GM19452 (cell line): Measurements from ENCODE around the gene MBOAT2.

Experiments used
- ATAC-seq: cut with Tn5 transposase; IDR thresholded peaks from one replicate; pipeline ENCODE4 v1.9.1; 2021; ENCODE audit not compliant: unreplicated experiment

The MBOAT2 gene

DNA sequence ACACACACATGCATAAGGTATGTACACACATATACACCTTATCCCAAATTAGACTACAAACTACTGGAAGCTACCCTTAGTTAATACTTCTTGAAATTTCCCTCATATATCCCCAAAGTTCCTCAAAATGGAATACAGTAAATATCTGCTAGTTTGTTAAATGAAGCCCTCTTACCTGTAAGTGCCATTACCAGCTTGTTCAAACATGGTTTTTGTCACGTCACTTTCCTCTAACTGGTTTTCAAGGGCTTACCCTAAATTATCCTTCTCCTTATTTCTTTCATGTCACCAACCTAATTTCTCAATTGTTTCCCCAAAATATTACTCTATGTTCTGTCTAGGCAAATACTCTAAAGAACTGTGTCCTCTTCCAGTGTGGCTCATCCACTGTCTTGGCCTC, 141.7 kb downstream of the MBOAT2 start:
- ATAC-seq: no peak

DNA sequence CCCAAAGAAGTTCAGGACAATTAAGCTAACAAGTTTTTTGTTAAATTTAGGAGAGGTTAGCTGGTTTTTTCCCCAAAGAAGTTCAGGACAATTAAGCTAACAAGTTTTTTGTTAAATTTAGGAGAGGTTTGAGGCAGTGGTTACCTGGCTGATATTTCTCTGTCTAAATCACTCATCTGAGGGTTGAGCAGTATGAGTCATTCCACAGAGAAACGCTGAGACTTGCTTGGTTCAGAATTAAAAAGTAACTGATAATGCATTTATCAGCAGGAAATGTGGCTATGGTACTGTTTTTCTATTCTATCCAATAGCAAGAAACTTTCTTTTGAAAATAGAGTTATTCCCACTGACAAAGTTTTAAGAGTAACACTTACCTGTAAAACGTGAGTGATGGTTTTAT, 143.2 kb downstream of the MBOAT2 start:
- no peak for ATAC-seq

DNA sequence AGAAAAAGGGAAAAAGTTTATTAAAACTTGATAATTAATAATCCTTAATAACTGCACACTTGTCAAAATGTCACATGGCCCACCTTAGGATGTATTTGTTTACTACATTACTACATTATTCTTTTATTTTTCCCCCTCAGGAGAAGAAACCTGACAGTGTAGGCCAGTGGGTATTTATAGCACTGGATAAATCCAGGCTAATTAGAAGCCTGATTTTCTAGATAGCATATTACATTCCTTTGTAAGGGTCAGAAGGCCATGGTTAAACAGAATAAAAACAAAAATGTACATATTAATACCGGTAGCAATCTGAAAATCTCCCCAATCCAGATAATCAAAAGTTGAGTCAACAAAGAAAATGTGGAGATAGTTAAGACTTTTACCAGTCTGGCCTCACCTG, 144.6 kb downstream of the MBOAT2 start:
- ATAC-seq: no peak

DNA sequence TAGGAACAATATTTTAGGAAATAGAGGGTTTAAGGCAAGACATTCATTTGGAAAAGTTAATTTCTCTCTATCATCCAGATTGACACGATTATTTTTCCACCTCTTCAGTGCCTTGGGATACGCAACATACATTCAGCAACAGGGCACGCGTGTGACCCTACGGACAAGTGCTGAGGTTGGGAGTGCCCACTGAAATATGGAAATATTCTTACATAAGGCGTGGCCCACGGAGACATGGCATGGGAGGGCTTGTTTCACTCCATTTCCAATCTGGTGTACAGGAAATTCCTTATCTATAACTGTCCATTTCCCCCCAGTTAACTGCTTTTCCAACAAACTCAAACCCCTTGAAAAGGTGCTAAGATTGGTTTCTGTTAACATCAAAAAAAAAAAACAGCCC, 145.2 kb downstream of the MBOAT2 start:
- no peak for ATAC-seq

DNA sequence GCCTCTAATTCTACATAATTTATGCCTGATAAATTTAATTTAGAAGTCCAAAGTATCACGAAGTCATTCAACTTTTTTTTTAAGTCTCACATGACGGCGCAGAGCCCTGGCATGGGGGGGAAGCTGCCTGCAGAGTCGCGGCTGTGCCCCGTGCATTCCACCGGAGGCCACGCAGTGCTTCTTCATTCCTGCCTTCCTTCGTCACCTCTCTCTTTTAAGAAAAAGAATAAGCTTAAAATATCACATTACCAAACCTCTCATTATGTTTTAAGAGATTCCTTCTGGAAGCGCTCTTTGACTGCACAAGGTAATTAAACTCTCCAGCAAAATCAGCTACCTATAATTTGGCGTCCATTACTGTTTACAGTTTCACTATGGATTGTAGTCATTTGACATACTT, 145.8 kb downstream of the MBOAT2 start:
- no peak for ATAC-seq

DNA sequence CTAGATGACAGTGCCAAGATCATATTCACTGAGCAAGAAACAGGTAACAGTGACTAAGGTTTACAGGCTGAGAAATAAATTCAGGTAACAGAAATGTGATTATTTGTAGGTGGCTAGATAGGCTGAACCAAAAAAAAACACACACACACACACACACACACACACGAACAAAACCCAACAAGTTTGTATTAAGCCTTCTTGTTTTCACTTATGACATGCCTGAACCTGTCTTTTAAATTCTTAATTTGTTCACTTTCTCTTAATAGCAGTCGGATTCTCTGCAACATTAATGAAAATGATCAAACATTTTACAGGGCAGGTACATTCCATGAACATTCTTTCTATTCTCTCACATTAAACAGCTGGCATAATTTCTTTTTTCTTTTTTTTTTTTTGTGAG, 147.3 kb downstream of the MBOAT2 start:
- ATAC-seq: no peak

DNA sequence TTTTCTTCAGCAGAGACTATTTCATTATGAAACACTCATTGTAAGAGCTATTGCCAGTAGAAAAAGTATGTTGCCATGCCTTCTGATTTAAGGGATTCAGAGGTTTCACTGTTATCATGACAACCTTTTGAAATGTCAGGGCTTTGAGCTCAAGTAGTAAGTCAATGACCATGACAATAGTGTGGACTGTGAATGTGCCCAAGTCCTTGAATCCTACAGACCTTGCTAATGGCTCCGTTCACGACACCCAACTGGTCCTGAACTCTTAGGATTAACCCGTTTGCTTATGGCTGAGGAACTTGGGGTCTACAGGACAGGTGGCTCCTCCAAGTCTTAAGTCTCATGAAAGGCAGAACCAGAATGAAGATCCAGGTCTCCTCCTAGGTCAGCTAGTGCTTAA, 148.5 kb downstream of the MBOAT2 start:
- ATAC-seq: no peak

DNA sequence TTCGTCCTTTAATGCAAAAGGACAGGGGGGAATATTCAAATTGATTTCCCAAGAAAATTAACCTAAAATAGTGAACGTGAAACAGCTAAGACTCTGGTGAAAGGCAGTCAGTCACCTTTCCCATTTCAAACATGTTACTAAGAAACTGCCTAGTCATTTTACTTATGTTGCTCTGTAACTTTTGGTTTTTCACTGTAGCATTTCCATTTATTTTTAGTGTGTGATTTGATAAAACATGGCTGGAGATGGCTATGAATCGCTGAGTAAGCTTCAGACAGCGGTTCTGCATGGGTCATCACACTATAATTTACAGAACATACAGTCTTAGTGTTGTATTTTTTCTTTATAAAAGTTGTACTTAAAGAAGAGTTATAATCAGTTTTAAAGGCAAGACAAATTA, 150.1 kb downstream of the MBOAT2 start:
- no peak for ATAC-seq

DNA sequence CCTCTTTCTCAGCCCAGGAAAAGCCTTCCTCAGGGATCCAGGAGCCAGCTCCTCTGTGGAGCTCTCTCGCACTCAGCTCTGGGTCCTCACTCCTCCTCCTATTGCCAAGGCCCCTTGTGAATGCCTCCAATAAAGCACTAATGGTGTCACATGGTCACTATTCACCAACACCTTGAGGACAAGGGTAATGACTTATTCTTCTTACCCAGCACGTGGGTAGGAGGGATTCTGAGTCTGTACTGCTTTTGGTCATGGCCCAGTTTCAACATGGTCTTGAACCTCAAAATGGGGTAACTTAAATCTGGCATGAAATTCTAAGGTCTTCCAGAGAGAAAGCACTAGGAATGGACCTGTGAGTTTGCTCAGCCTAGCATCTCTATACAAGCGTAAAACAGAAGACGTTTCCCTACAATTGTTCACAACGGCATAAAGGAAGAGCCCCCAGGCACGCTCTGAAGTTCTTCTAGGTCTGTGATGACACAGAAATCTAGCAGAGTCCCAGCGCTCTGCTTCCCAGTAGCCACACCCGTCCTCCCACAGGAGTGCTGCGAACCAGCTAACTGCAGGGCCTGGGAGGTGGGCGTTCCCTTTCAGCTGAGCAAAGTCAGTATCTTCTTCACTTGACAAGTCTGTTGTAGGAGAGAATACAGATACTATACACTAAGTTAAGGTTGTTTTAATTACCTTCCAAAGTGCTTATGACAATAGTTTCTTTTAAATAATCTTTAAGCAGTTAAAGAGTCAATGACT, 151.5 kb downstream of the MBOAT2 start:
- no peak for ATAC-seq

DNA sequence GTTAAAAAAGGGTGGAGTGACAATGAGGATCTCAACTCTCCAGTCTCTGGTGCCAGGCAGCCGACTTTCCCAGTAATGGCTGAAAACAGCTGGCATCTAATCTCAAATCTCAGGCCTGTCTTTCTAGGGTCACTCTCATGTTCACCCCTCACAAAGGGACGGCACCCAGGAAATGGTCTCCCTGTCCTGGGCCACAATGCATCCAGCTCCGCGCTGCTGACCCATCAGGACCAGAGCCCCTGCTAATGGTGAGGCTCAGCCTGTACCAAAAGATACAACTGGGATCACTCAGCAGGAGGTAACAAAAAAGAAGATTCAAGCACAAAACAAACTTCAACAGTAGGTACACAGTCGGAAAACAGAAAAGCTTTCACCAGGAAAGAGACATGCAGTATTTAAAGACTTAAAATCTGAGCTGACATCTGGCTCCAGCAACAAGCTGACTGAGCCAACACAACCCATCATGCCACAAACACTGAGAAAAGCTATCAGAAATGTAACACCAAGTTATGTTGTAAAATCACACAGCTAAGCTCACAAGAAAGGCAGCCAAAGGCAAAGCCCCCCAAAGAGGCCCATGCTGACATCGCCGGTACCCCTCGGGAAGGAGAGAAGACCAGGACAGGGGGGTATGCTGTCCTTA, 152.5 kb downstream of the MBOAT2 start:
- ATAC-seq: no peak

DNA sequence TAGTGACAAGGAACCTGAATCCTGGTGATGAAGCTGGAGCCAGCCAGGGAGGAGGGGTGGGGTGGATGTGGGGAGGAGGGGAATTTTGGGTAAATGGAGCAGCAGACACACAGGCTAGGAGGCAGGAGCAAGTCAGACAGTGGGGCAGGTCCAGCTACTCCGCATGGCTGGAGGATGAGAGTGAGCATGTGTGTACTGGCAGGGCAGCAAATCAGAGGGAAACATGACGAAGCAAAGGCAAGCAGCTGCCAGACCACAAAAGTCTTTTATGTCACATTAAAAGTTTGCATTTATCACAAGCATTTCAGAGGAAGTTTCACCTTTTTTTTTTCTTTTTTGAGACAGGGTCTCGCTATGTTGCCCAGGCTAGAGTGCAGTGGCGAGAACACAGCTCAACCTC, 154.2 kb downstream of the MBOAT2 start:
- ATAC-seq: no peak

DNA sequence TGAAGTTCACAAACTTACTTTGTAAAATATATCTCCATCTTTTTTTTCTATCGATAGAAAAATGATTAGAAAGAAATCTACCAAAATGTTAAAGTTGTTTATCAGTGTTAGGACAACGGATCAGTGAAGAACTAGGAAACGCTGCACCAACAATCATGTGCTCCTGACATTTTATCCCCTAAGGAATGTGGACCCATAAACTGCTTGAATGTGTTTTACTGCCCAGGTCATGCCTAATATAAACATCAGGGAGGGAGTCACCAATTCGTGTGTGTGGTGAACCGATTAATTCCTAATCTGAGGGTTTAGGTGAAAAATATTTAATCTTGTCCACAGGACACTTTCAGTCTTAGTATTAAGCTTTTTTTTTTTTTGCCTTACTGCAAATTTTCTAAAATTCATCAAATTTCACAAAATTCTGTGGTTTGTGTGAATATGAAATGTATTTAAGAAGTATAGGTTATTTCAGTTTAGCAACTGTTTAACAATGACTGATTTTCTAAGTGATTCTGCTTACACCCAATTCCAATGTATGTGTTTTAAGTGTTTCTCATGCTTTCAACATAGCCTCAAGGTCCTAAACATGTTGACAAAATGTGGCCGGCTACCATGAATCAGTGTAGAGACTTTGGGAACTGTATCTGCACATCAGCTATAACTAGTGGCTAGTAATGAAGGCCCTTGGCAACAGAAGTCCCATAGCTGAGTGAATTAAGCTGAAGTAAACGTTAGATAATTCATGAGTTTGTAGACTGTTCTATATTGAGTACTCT, 155.0 kb downstream of the MBOAT2 start:
- ATAC-seq: no peak

DNA sequence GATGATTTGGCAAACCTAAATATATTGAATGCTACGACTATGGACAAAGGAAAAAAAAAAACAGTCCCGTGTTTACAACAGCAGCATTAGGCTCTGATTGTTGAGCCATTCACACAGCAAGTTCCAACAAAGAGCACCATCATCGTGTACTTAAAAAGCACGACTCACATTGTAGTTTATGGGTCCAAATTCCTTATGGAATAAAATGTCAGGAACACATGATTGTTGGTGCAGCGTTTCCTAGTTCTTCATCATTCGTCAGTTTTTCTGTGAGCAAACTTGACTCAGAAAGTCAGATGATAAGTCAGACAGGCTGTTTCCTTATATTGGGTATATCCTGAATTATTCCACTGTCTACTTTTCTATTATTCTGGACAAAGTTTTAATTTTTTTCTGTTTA, 156.1 kb downstream of the MBOAT2 start:
- ATAC-seq: no peak

DNA sequence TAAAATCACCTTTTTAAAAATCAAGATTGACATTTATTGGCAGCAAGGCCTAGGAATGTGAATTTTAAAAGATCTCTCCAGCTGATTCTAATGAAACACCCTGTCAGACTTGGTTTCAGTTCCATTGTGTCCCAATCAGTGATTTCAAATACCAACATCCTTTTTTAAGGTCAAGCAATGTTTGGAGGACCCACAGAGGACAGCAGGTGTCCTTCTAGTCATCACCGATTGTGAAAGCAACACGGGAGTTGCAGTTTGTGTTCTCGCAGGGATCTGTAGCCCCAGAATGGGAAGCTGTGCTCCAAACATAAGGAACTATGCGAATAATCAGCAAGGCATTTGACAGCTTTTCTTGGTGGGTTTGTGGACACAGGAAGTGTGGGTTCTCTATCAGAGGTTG, 161.6 kb downstream of the MBOAT2 start:
- ATAC-seq: no peak

DNA sequence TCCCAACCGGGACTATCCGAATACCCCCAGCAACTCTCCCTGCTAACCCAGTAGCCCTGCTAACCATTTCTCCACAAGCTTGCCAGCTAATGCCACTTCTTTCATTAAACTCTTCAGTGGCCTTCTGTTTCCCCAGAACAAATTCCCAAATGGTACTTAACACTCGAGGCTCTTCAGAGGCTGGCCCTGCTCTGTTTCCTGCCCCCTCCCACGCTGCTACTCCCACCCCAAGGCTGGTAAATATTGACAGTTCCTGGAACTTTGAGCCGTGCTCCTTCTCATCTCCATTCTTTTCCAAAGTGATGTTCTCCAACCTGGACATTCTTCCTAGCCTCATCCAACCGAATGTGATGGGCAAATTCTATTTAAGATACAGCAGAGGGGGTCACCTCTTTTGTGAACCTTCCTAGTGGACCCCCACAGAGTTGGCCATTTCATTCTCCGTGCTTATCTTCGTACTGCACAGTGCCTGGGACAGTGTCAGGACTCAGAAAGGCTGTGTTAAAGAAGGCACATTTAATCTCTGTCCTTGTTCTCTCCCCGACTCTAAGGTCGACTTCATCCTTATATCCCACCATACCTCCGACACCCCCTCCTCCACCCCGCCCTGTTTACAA, 162.9 kb downstream of the MBOAT2 start:
- ATAC-seq: no peak

DNA sequence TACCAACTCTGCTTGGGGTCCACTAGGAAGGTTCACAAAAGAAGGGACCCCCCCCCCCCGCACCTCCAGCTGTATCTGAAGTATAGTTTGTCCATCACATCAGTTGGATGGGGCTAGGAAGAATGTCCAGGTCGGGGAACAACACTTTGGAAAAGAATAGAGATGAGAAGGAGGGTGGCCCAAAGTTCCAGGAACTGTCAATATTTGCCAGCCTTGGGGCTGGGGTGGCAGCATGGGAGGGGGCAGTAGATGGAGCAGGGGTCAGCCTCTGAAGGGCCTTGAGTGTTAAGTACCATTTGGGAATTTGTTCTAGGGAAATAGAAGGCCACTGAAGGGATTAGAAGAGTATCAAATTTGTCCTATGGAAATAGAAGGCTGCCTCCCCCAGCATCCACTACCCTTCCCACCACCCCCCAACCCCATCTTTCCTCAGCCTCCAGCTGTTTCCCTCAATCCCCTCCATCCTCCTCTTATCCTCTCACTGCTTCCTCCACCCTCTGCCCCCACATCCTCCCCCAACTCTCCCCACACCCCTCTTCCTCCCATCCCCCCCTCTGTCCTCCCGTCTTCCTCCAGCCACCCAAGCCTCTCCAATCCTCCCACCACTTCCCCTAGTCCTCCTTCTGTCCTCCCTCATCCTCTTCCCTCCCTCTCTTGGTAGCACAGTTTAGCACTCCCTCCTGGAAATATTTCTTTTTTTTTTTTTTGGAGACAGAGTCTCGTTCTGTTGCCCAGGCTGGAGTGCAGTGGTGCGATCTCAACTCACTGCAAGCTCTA, 164.1 kb downstream of the MBOAT2 start:
- no peak for ATAC-seq

DNA sequence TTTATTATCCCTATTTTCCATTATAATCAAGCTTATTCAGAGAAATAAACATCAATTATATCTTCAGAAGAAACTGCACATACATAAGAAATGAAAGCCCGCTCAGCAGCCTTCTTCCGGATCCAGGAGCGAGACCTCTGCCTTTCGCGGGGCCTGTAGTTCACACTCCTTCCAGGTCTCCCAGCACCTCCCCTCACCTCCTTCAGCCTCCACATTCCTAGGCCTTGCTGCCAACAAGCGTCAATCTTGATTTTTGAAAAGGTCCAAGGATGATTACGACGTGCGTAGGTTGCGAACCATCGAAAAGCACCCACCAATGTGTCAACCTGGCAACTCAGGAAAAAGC, 165.7 kb downstream of the MBOAT2 start:
- ATAC-seq: peak; percentile 15

DNA sequence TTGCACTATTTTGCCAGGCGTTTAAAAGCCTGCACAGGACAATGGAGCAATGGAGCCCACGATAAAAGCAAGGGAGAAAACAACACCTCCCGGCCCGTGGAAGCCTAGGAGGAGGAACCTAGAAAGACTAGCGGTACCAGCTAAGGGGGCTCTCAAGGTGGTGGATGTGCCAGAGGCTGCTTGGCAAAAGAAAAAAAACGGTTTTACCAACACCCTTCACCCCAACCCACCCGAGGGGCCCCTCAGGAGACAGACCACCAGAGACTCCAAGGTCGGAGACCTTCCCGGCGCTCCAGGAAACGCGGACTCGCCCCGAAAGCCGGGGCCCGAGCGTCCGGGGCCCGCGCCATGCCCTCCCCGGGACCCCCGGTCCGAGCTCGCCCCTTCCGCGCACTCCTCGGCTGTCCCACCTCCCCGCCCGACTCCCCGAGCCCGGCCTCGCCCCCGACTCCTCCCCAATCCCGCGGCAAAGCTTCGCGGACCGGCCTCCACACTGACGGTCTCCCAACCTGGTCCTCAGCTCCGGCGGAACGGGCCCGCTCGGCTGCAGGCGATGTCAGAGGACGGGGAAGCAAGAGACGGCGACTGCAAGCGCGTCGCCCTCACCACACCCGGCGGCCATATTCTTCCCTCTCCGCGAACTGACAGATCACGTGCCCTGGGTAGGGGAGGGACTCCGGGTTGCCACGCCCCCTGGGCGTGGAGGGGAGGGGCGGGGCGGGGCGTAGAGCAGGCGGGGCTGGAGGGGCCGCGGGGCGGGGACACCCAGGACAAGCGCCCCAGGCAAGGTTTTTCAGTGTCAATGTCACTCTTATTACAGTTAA, 166.3 kb downstream of the MBOAT2 start, which contains the start of gene KIDINS220:
Gene KIDINS220 (minus strand): TSS at position 643 of the 824 bp plus-strand sequence. CDS start 10,520 bp downstream, outside the sequence.
- peak; percentile 93 for ATAC-seq

DNA sequence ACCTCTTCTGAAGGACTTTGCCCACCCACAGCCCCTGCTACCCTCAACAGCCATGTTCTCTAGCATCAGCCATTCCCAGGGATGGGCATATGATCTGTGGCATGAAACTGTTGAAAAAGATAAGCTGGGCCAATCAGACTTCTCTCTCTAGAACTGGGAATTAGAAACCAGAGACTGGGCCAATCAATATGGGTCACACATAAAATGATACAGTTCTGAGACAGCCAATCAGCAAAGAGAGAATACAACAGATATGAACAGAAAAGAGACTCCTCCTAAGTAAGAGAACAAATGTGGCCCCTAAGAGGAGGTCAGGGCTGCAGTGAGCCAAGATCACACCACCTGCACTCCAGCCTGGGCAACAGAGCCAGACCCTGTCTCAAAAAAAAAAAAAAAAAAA, 168.2 kb downstream of the MBOAT2 start:
- no peak for ATAC-seq

DNA sequence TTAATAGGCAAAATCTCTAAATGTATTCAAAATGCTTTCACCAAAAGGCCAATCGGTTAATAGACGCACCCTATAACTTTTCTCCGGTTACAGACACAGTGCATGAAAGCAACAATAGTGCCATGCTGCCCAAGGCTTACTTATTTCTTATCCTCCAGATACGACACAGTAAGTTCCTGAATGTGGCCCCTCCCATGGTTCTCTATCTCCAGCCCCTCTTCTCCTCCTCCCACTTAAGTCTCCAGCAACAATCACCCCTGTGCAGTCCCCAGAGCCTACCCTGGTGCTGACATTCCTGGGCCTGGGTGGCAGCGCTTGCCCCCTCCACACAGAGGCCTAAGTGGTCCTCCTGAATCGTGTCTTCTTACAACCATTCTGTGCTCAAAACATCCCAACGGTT, 169.6 kb downstream of the MBOAT2 start:
- ATAC-seq: no peak
